ENCODE measurements around the gene GASK1A.

Gene GASK1A

GRCh38 chr3:42979044-42979972, at the start of gene GASK1A:
GASK1A (plus strand) TSS chr3:42979311; CDS start chr3:42979643, 332 bp downstream.
- H3K27me3 ChIP-seq (ENCODE audit: control insufficient read depth in 1 of 2, insufficient read depth in 2 of 2, low read length in 2 of 2): peaks cover 17 to 20% of the 10 kb centered on the region in 2 donors
- H3K4me1 ChIP-seq (ENCODE audit: control insufficient read depth in 1 of 2, insufficient read depth in 2 of 2, low read length in 2 of 2): peaks cover 5 to 15% of the 10 kb centered on the region in 2 donors
- peaks cover 1 to 2% of the 10 kb centered on the region in 2 donors for H3K9me3 ChIP-seq (ENCODE audit: control insufficient read depth in 1 of 2, low read length in 2 of 2)
- no peaks in the 10 kb centered on the region for H3K36me3 ChIP-seq (ENCODE audit: control insufficient read depth in 1 of 2, insufficient read depth in 2 of 2, low read length in 2 of 2)
- no peak within 1 kb of the TSS for H3K27ac ChIP-seq (ENCODE audit: low read depth, low read length)
- H3K4me3 ChIP-seq (ENCODE audit: low read depth in 1 of 2, low read length in 2 of 2): peak within 1 kb of the TSS; percentile 68 to 70
- no peak within 1 kb of the TSS for H3K9ac ChIP-seq (ENCODE audit: low read depth in 1 of 2, low read length in 2 of 2)

DNA sequence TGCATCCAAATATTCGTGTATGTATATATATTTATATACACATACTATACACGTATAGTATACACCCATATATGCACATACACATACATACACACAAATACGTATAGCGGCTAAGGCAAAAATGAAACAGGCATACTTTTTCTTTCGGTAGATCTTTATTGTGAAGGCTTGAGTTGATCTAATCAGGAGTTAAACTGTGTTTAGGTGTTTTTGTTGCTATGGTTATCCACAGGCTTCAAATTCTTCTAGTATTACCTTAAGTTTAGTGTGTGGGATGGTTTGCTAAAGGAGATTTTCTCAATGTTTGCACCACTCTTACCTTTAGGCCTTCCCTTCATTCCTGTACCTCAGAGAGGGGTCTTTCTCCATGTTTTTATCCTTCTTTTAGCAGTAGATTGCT, 45.0 kb upstream of the GASK1A start:
- Histone ChIP-seq H3K4me3 (ENCODE audit: low read depth in 1 of 2, low read length in 2 of 2) (no peak overlapping the region), H3K4me1 (ENCODE audit: control insufficient read depth in 1 of 2, insufficient read depth in 2 of 2, low read length in 2 of 2) (no peaks in the 10 kb centered on the region), H3K27me3 (ENCODE audit: control insufficient read depth in 1 of 2, insufficient read depth in 2 of 2, low read length in 2 of 2) (no peaks in the 10 kb centered on the region), H3K9me3 (ENCODE audit: control insufficient read depth in 1 of 2, low read length in 2 of 2) (no peaks in the 10 kb centered on the region), H3K36me3 (ENCODE audit: control insufficient read depth in 1 of 2, insufficient read depth in 2 of 2, low read length in 2 of 2) (no peaks in the 10 kb centered on the region), H3K9ac (ENCODE audit: low read depth in 1 of 2, low read length in 2 of 2) (no peak overlapping the region), H3K27ac (ENCODE audit: low read depth, low read length) (no peak overlapping the region)

DNA sequence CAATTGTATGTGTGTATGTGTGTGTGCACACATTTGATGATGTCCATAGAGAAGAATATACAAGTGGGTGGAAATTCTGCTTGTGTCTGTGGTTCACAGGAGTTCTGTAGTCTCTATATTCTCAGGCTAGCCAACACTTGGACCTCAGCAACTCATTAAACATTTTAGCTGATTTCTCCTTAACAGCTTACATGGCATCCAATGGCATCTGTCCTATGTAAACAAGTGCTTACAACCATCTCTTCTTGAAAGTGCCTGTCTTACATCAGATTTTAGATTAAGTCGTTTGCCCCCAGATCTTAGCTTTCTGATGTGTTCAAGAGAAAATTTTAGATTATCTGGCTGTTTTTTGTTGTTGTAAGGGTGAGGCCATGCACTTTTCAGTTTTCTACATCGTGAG, 44.2 kb upstream of the GASK1A start:
- no peak overlapping the region for H3K9ac ChIP-seq (ENCODE audit: low read depth in 1 of 2, low read length in 2 of 2)
- H3K4me1 ChIP-seq (ENCODE audit: control insufficient read depth in 1 of 2, insufficient read depth in 2 of 2, low read length in 2 of 2): no peaks in the 10 kb centered on the region
- no peaks in the 10 kb centered on the region for H3K9me3 ChIP-seq (ENCODE audit: control insufficient read depth in 1 of 2, low read length in 2 of 2)
- H3K27ac ChIP-seq (ENCODE audit: low read depth, low read length): no peak overlapping the region
- H3K36me3 ChIP-seq (ENCODE audit: control insufficient read depth in 1 of 2, insufficient read depth in 2 of 2, low read length in 2 of 2): no peaks in the 10 kb centered on the region
- no peaks in the 10 kb centered on the region for H3K27me3 ChIP-seq (ENCODE audit: control insufficient read depth in 1 of 2, insufficient read depth in 2 of 2, low read length in 2 of 2)
- H3K4me3 ChIP-seq (ENCODE audit: low read depth in 1 of 2, low read length in 2 of 2): no peak overlapping the region

DNA sequence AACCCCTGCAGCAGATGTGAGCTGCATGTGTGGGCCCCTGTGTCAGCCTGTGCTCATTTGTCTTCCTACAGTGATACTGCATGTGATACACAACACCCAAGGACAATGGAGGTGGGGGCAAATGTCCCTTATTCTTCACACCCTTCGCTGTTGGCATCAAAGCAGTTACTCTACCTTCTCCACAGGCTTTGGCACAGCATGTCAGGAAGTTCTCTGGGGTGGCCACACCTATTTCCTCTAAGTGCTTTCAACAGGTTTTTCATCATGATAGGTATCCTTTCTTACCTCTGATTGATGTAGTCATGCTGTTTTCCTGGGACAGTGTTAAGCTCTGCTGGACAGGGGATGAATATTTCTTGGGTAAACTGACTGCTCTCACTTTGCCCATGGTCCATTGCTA, 43.6 kb upstream of the GASK1A start:
- Histone ChIP-seq H3K27ac (ENCODE audit: low read depth, low read length) (no peak overlapping the region), H3K4me3 (ENCODE audit: low read depth in 1 of 2, low read length in 2 of 2) (no peak overlapping the region), H3K27me3 (ENCODE audit: control insufficient read depth in 1 of 2, insufficient read depth in 2 of 2, low read length in 2 of 2) (no peaks in the 10 kb centered on the region), H3K9me3 (ENCODE audit: control insufficient read depth in 1 of 2, low read length in 2 of 2) (no peaks in the 10 kb centered on the region), H3K4me1 (ENCODE audit: control insufficient read depth in 1 of 2, insufficient read depth in 2 of 2, low read length in 2 of 2) (no peaks in the 10 kb centered on the region), H3K9ac (ENCODE audit: low read depth in 1 of 2, low read length in 2 of 2) (no peak overlapping the region), H3K36me3 (ENCODE audit: control insufficient read depth in 1 of 2, insufficient read depth in 2 of 2, low read length in 2 of 2) (no peaks in the 10 kb centered on the region)

DNA sequence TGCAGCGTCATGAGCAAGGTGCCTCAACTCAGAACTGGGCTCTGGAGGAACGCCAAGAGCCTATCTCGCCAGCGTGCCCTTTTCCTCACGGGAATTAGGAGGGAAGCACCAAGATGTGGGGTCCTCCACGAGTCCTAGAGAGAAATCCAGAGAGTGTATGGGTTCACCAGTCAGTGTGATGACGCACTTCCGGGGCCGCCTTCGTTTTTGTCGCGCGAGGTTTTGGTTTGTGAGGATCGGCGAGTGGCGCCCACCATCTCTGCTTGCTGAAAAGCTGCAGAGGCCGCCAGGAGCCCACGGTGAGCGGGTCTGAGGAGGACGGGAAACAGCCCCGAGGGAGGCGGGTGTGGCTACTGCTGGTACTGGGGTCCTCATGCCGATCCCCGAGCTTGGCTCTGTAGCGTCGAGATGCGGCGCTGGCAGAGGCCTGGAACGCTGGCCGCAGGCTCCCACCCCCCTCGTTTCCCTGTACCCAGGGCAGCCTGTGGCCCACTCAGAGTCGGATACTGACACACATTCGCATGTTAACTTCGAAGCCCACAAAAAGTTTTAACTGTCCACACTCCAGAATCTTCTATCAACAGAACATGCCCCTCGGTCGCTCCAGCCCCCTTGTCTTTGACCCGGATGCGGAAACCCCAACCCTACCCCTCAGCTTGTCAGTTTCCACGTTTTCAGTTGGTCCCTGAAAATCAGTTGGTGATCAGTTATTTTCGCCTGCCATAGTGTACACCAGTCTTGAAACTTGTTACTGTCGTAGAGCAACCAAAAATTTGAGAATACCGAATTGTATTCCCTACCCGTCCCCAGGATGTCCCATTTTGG, 42.7 kb upstream of the GASK1A start:
- Histone ChIP-seq H3K9ac (ENCODE audit: low read depth in 1 of 2, low read length in 2 of 2) (no peak overlapping the region), H3K27me3 (ENCODE audit: control insufficient read depth in 1 of 2, insufficient read depth in 2 of 2, low read length in 2 of 2) (no peaks in the 10 kb centered on the region), H3K9me3 (ENCODE audit: control insufficient read depth in 1 of 2, low read length in 2 of 2) (no peaks in the 10 kb centered on the region), H3K36me3 (ENCODE audit: control insufficient read depth in 1 of 2, insufficient read depth in 2 of 2, low read length in 2 of 2) (no peaks in the 10 kb centered on the region), H3K4me1 (ENCODE audit: control insufficient read depth in 1 of 2, insufficient read depth in 2 of 2, low read length in 2 of 2) (no peaks in the 10 kb centered on the region), H3K4me3 (ENCODE audit: low read depth in 1 of 2, low read length in 2 of 2) (peak overlapping the region; percentile 46 to 59), H3K27ac (ENCODE audit: low read depth, low read length) (no peak overlapping the region)

DNA sequence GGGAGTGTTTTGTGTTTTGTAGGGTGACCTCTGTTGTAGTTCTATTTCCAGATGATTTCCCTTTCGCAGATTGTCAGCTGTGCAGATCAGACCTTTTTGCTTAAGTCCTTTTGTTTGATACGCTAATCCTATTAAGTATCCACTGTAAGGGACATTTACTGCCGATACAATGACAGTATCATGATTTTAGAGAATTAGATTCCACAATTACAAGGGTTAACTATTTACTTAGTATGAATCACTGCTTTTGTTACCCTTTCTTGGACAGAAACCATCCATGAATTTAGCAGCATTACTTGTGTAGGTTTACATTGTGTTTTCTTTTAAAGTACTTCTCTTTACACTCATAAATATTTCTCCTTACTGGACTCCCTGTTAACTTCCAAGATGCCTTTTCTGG, 41.8 kb upstream of the GASK1A start:
- Histone ChIP-seq H3K36me3 (ENCODE audit: control insufficient read depth in 1 of 2, insufficient read depth in 2 of 2, low read length in 2 of 2) (no peaks in the 10 kb centered on the region), H3K27me3 (ENCODE audit: control insufficient read depth in 1 of 2, insufficient read depth in 2 of 2, low read length in 2 of 2) (no peaks in the 10 kb centered on the region), H3K27ac (ENCODE audit: low read depth, low read length) (no peak overlapping the region), H3K4me3 (ENCODE audit: low read depth in 1 of 2, low read length in 2 of 2) (no peak overlapping the region), H3K4me1 (ENCODE audit: control insufficient read depth in 1 of 2, insufficient read depth in 2 of 2, low read length in 2 of 2) (no peaks in the 10 kb centered on the region), H3K9me3 (ENCODE audit: control insufficient read depth in 1 of 2, low read length in 2 of 2) (no peaks in the 10 kb centered on the region), H3K9ac (ENCODE audit: low read depth in 1 of 2, low read length in 2 of 2) (no peak overlapping the region)

GRCh38 chr3:42942693-42943092, 36.4 kb upstream of the GASK1A start:
- no peaks in the 10 kb centered on the region for H3K9me3 ChIP-seq (ENCODE audit: control insufficient read depth in 1 of 2, low read length in 2 of 2)
- H3K4me1 ChIP-seq (ENCODE audit: control insufficient read depth in 1 of 2, insufficient read depth in 2 of 2, low read length in 2 of 2): no peaks in the 10 kb centered on the region
- H3K9ac ChIP-seq (ENCODE audit: low read depth in 1 of 2, low read length in 2 of 2): no peak overlapping the region
- H3K27me3 ChIP-seq (ENCODE audit: control insufficient read depth in 1 of 2, insufficient read depth in 2 of 2, low read length in 2 of 2): no peaks in the 10 kb centered on the region
- no peak overlapping the region for H3K27ac ChIP-seq (ENCODE audit: low read depth, low read length)
- H3K4me3 ChIP-seq (ENCODE audit: low read depth in 1 of 2, low read length in 2 of 2): no peak overlapping the region
- no peaks in the 10 kb centered on the region for H3K36me3 ChIP-seq (ENCODE audit: control insufficient read depth in 1 of 2, insufficient read depth in 2 of 2, low read length in 2 of 2)

DNA sequence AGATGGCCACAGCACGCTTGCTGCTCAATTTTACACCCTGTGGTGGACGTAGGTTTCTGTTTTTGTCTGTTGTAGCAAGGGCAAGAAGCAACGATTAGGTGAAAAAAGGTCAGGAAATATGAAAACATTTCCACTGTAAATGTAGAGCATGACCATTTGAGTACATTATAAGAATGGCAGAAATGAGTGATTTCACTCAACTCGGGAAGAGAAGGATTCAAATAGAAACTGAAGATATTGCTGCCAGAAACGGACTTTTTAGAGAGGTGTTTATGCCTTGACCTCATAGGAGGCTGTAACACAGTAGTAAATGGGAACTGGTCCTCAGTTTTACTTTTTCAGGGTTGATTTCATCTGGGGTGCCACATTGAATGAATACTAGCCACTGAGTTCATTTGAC, 33.1 kb upstream of the GASK1A start:
- Histone ChIP-seq H3K4me3 (ENCODE audit: low read depth in 1 of 2, low read length in 2 of 2) (no peak overlapping the region), H3K4me1 (ENCODE audit: control insufficient read depth in 1 of 2, insufficient read depth in 2 of 2, low read length in 2 of 2) (no peaks in the 10 kb centered on the region), H3K27ac (ENCODE audit: low read depth, low read length) (no peak overlapping the region), H3K9me3 (ENCODE audit: control insufficient read depth in 1 of 2, low read length in 2 of 2) (no peaks in the 10 kb centered on the region), H3K9ac (ENCODE audit: low read depth in 1 of 2, low read length in 2 of 2) (no peak overlapping the region), H3K27me3 (ENCODE audit: control insufficient read depth in 1 of 2, insufficient read depth in 2 of 2, low read length in 2 of 2) (no peaks in the 10 kb centered on the region), H3K36me3 (ENCODE audit: control insufficient read depth in 1 of 2, insufficient read depth in 2 of 2, low read length in 2 of 2) (no peaks in the 10 kb centered on the region)

DNA sequence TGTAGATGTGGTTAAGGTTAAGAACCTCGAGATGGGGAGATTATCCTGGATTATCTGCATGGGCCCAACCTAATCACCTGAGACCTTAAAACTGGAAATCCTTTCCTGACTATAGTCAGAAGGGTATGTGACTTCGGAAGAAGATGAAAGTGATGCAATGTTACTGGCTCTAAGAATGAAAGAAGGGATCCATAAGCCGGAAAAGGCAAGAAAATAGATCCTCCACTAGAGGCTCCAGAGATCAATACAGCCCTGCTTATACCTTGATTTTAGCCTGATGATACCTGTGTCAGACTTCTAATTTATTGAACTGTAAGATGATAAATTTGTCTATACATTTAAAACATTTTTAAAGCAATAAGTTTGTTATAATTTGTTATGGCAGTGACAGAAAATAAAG, 21.5 kb upstream of the GASK1A start:
- H3K36me3 ChIP-seq (ENCODE audit: control insufficient read depth in 1 of 2, insufficient read depth in 2 of 2, low read length in 2 of 2): no peaks in the 10 kb centered on the region
- H3K9ac ChIP-seq (ENCODE audit: low read depth in 1 of 2, low read length in 2 of 2): no peak overlapping the region
- H3K27ac ChIP-seq (ENCODE audit: low read depth, low read length): no peak overlapping the region
- H3K4me3 ChIP-seq (ENCODE audit: low read depth in 1 of 2, low read length in 2 of 2): no peak overlapping the region
- H3K27me3 ChIP-seq (ENCODE audit: control insufficient read depth in 1 of 2, insufficient read depth in 2 of 2, low read length in 2 of 2): no peaks in the 10 kb centered on the region
- no peaks in the 10 kb centered on the region for H3K4me1 ChIP-seq (ENCODE audit: control insufficient read depth in 1 of 2, insufficient read depth in 2 of 2, low read length in 2 of 2)
- H3K9me3 ChIP-seq (ENCODE audit: control insufficient read depth in 1 of 2, low read length in 2 of 2): no peaks in the 10 kb centered on the region

- Histone ChIP-seq H3K9ac (ENCODE audit: low read depth in 1 of 2, low read length in 2 of 2) (no peak overlapping the region), H3K4me3 (ENCODE audit: low read depth in 1 of 2, low read length in 2 of 2) (no peak overlapping the region), H3K27me3 (ENCODE audit: control insufficient read depth in 1 of 2, insufficient read depth in 2 of 2, low read length in 2 of 2) (no peaks in the 10 kb centered on the region), H3K9me3 (ENCODE audit: control insufficient read depth in 1 of 2, low read length in 2 of 2) (no peaks in the 10 kb centered on the region), H3K36me3 (ENCODE audit: control insufficient read depth in 1 of 2, insufficient read depth in 2 of 2, low read length in 2 of 2) (no peaks in the 10 kb centered on the region), H3K27ac (ENCODE audit: low read depth, low read length) (no peak overlapping the region), H3K4me1 (ENCODE audit: control insufficient read depth in 1 of 2, insufficient read depth in 2 of 2, low read length in 2 of 2) (no peaks in the 10 kb centered on the region)
Observed at GRCh38 chr3:42960282-42960681, 18.8 kb upstream of the GASK1A start.

Data from duodenal mucosa (tissue), 2 donors.